Gastroesophageal sphincter (tissue), 3 donors: ENCODE measurements around the gene CCER1.

Experiments
- CTCF ChIP-seq, 4 experiments: fragments of 200-600 bp in 2 of 4; fragments of 450-650 bp in 2 of 4; sonication (generic) in 1 of 4; IDR thresholded peaks; one replicate each; pipeline ENCODE4 v1.5.1; 2017 to 2019; ENCODE audit warnings: antibody characterized with exemption in 4 of 4, mild to moderate bottlenecking in 2 of 4, moderate library complexity in 2 of 4
- POLR2A ChIP-seq, 2 donors: fragments of 450-650 bp; IDR thresholded peaks; one replicate each; pipeline ENCODE4 v1.6.1; 2017; ENCODE audit warnings: antibody characterized with exemption in 2 of 2, mild to moderate bottlenecking in 2 of 2, moderate library complexity in 1 of 2

GRCh38 chr12:90987520-90987919, 32.5 kb upstream of the CCER1 start:
- TF ChIP-seq POLR2A (IDR thresholded peaks at IDR 0.05): no peak
- TF ChIP-seq CTCF (IDR thresholded peaks at IDR 0.05): no peak
